ENCODE measurements around the gene LRPAP1. TPM values are rescaled to one million over a fixed set of nuclear protein-coding genes. Genes with fewer than 3 reads are reported as not detected.

The LRPAP1 gene
- total RNA-seq, 2 donors from 2014 or later: 44.9 to 48.7 TPM

GRCh38 chr4:3489451-3489962 lies 42.7 kb downstream of the LRPAP1 start:
- Mint-ChIP-seq H3K36me3 (no peaks in the 10 kb centered on the region), H3K27ac (no peak overlapping the region), H3K9me3 (no peaks in the 10 kb centered on the region)
- no peak for ATAC-seq
- DNase-seq (ENCODE audit: low spot score in 2 of 2): no peak

DNA sequence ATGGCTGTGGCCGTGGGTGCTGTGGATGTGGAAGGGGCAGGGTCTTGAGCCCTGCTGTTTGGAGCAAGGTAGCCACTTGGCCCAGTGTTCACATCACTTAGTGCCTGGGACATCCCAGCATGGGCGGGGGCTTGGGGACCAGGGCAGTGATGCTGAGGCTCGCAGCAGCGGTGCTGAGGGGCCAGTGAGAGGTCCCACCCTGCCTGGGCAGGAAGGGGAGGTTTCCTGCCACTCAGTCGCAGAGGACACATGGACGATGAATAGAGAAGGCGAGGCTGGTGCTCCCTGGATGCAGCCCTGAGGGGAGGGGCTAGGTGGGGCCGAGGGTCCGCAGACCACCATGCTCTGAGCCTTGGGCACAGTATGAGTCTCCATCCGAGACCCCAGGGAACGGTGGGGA lies 43.4 kb downstream of the LRPAP1 start:
- peak in 1 of 2 donors; percentile 14 for ATAC-seq
- DNase-seq (ENCODE audit: low spot score in 2 of 2): no peak
- Mint-ChIP-seq H3K9me3 (no peaks in the 10 kb centered on the region), H3K27ac (no peak overlapping the region), H3K36me3 (no peaks in the 10 kb centered on the region)

DNA sequence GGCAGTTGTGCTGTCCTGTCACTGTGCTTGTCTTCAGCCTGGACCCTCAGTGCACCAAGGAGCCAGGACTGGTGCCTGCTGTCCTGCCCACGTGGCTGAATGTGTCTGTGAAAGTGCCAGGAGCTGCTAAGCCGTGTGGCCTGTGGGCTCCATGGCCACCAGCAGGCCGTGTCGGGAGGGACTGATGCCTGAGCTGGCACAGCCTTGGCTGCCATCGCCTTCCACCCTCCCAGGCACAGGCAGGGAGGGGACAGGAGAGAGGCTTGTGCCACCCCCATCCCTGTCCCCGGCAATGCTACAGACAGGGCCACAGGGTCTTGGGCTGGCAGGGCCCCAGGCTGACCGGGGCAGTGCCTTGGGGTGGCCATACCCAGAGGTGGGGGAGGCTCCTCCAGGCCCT lies 44.4 kb downstream of the LRPAP1 start:
- H3K27ac Mint-ChIP-seq: no peak overlapping the region
- H3K9me3 Mint-ChIP-seq: no peaks in the 10 kb centered on the region
- no peaks in the 10 kb centered on the region for H3K36me3 Mint-ChIP-seq
- DNase-seq (ENCODE audit: low spot score in 2 of 2) (no peak), ATAC-seq (no peak)

DNA sequence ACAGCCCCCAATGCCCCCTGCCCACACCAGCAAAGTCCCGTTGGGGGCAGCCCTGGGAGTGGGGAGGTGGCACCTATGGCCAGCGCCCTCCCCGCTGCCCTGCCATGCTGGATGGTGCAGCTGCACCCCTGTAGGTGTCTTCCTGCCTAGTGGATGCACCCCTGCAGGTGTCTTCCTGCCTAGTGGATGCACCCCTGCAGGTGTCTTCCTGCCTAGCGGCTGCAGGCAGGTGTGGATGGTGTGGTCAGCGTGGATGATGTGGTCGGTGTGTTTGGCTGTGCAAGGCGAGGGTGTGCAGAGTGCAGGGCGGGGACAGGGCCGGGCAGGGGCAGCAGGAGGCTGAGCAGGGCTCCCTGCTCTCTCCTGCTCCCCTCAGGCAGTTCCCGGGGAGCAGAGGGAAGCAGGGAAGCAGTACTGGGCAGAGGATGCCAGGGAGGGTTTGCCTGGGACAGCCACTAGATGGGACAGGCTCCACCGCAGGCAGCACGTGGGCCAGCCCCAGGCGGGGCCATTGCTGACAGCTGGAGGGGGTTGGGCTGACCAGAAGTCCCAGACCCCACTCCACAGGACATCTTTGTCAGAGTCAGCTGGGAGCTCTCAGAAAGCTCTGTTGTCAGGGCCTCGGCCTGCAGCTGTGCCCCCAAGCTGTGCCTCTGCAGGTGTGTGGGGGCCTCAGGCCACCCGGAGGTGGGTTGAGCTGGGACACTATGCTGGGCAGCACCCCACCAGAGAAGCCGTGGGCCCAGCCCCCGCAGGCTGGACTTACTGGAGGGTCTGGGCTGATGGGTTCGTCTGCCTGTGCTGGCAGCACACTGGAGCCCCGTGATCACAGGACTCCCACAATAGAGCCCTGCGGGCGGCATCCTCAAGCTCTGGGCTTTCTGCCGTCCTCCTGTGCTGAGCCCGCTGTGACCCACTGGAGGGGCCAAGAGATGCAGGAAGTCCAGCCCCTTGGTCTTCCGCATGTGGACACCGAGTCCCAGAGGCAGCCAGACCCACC lies 45.4 kb downstream of the LRPAP1 start:
- Mint-ChIP-seq H3K9me3 (no peaks in the 10 kb centered on the region), H3K36me3 (no peaks in the 10 kb centered on the region), H3K27ac (no peak overlapping the region)
- ATAC-seq: no peak
- DNase-seq (ENCODE audit: low spot score in 2 of 2): no peak

GRCh38 chr4:3485886-3486540 lies 46.2 kb downstream of the LRPAP1 start:
- H3K27ac Mint-ChIP-seq: no peak overlapping the region
- H3K9me3 Mint-ChIP-seq: no peaks in the 10 kb centered on the region
- DNase-seq (ENCODE audit: low spot score in 2 of 2) (no peak), ATAC-seq (no peak)
- no peaks in the 10 kb centered on the region for H3K36me3 Mint-ChIP-seq

DNA sequence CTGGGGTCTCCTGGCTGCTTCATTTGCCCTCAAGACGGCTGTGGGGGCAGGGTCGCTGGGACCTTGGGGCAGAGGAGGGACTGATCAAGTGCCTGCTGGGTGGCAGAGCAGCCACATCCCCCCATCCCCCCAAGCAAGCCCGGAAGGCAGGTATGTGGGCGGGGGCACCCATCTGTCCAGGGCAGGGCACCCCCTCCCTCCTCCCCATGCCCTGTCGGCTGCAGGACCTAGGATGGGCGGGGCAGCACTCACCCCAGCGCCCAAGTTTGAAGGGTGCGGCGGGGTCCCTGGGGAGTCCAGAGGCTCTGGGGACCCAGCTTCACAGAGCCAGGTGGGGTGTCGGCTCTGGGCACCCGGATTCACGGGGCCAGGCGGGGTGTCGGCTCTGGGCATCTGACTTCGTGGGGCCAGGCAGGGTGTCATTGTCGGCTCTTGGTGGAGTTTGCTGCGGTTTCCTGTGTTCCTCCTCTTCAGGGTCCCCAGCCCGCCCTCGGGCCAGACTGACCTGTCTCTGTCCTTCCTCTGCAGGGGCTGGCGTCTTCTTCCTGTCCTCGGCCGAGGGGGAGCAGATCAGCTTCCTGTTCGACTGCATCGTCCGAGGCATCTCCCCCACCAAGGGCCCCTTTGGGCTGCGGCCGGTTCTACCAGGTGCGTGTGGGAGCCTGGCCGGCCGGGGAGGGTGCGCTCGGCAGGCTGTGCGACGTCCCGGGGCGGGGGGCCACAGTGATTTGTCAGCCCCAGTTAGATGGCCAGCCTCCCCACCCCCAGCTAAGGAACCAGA lies 47.0 kb downstream of the LRPAP1 start:
- H3K36me3 Mint-ChIP-seq: no peaks in the 10 kb centered on the region
- no peak overlapping the region for H3K27ac Mint-ChIP-seq
- no peak for ATAC-seq
- no peak for DNase-seq (ENCODE audit: low spot score in 2 of 2)
- no peaks in the 10 kb centered on the region for H3K9me3 Mint-ChIP-seq

DNA sequence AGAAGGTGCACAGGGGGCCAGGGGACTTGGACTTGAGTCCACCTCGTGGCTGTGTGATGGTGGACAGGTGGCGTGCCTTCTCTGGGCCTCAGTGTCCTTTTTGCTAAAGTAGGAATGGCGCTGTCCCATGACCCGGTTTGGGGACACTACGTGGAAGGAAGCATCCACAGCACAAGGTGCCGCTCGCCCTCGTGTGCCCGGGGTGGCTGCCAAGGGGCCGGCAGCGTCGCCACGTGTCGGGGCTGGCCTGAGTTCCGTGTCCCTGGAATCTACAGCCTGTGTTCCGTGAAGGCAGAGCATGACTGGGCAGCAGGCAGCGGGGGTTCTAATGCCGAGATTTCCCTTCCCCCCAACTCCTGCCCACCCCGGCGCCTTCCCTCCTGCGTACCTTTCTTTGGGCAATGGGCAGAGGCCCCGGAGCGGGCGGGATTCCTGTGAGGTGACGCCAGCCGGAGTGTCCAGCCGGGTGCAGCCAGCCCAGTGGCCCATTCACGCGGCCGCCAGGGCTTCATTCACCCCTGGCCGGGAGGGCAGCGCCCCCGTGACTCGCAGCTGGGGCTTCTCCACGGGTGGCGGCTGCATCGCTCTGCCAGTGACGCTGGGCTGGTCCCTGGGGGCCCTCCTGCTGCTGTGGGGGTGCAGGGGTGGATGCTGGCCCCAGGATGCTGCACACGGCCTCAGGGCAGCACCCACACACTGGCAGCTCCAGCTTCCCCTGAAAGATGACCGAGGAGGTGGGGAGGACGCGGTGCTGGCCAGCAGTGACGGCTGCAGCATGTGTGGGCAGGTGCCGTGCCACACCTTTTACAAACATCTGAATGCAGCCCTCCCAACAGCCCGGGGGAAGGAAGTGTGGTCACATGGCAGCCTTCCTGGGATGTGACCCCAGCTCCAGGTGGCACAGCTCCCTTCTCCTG lies 47.9 kb downstream of the LRPAP1 start:
- ATAC-seq (no peak), DNase-seq (ENCODE audit: low spot score in 2 of 2) (no peak)
- Mint-ChIP-seq H3K27ac (no peak overlapping the region), H3K36me3 (no peaks in the 10 kb centered on the region), H3K9me3 (no peaks in the 10 kb centered on the region)

- H3K9me3 Mint-ChIP-seq: no peaks in the 10 kb centered on the region
- no peak overlapping the region for H3K27ac Mint-ChIP-seq
- ATAC-seq (no peak), DNase-seq (ENCODE audit: low spot score in 2 of 2) (no peak)
- no peaks in the 10 kb centered on the region for H3K36me3 Mint-ChIP-seq
These were observed 48.7 kb downstream of the LRPAP1 start for GRCh38 chr4:3483471-3483921.

GRCh38 chr4:3482707-3483106 lies 49.5 kb downstream of the LRPAP1 start:
- H3K36me3 Mint-ChIP-seq: no peaks in the 10 kb centered on the region
- no peaks in the 10 kb centered on the region for H3K9me3 Mint-ChIP-seq
- DNase-seq (ENCODE audit: low spot score in 2 of 2): no peak
- no peak overlapping the region for H3K27ac Mint-ChIP-seq
- no peak for ATAC-seq

GRCh38 chr4:3481783-3482393 lies 50.3 kb downstream of the LRPAP1 start:
- H3K9me3 Mint-ChIP-seq: no peaks in the 10 kb centered on the region
- no peaks in the 10 kb centered on the region for H3K36me3 Mint-ChIP-seq
- DNase-seq (ENCODE audit: low spot score in 2 of 2) (no peak), ATAC-seq (no peak)
- H3K27ac Mint-ChIP-seq: no peak overlapping the region

- no peak overlapping the region for H3K27ac Mint-ChIP-seq
- H3K36me3 Mint-ChIP-seq: no peaks in the 10 kb centered on the region
- DNase-seq (ENCODE audit: low spot score in 2 of 2) (no peak), ATAC-seq (peak; percentile 9 to 23)
- no peaks in the 10 kb centered on the region for H3K9me3 Mint-ChIP-seq
These were observed 51.1 kb downstream of the LRPAP1 start for GRCh38 chr4:3481113-3481531.

DNA sequence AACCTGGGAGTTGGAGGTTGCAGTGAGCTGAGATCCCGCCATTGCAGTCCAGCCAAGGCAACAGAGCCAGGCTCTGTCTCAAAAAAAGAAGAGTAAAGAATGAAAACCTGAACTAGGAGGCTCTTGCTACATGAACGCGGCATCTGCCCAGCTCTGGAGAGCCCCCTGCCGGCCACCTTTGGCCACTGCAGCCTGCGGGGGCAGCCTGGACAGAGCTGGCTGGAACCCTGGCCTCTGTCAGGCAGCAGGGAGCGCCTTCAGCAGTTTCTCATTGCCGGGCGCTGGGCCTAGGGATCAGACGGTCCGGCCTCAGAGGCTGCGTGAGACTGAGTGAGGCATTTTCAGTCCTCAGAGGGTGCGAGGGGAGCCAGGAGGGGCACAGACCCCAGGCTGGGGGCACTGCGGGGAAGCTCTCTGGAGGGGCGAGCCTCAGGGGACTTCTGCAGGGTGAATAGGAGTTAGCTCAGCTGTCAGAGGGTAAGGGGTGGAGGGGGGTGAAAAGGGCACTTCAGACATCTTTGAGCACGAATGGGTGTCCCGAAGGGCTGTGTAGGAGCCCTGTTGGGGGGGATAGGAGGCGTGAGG lies 51.6 kb downstream of the LRPAP1 start:
- Mint-ChIP-seq H3K36me3 (no peaks in the 10 kb centered on the region), H3K9me3 (no peaks in the 10 kb centered on the region), H3K27ac (no peak overlapping the region)
- DNase-seq (ENCODE audit: low spot score in 2 of 2) (peak in 1 of 2 donors; percentile 92), ATAC-seq (peak; percentile 83 to 84)

- H3K9me3 Mint-ChIP-seq: no peaks in the 10 kb centered on the region
- no peak for ATAC-seq
These were observed 52.7 kb downstream of the LRPAP1 start for GRCh38 chr4:3479358-3480101.

GRCh38 chr4:3478446-3479357 lies 53.5 kb downstream of the LRPAP1 start:
- Mint-ChIP-seq H3K36me3 (no peaks in the 10 kb centered on the region), H3K27ac (no peak overlapping the region), H3K9me3 (no peaks in the 10 kb centered on the region)
- no peak for DNase-seq (ENCODE audit: low spot score in 2 of 2)
- ATAC-seq: no peak

More at GRCh38 chr4:3479358-3480101, 52.7 kb downstream of the LRPAP1 start:
- H3K36me3 Mint-ChIP-seq: no peaks in the 10 kb centered on the region
- H3K27ac Mint-ChIP-seq: no peak overlapping the region
- DNase-seq (ENCODE audit: low spot score in 2 of 2): no peak
